BLaER1 (cell line): Measurements from ENCODE around the gene MYH14.

Experiments used
- H3K27ac ChIP-seq: shearing (Covaris generic); formaldehyde crosslinking; 2 replicates; pipeline ENCODE4 v1.8.1; 2022
- H3K27me3 ChIP-seq: shearing (Covaris generic); formaldehyde crosslinking; 2 replicates; pipeline ENCODE4 v1.8.1; 2022
- H3K36me3 ChIP-seq: shearing (Covaris generic); formaldehyde crosslinking; 2 replicates; pipeline ENCODE4 v1.8.1; 2022
- H3K4me1 ChIP-seq: shearing (Covaris generic); formaldehyde crosslinking; 2 replicates; pipeline ENCODE4 v1.8.1; 2022
- H3K4me2 ChIP-seq: shearing (Covaris generic); formaldehyde crosslinking; 2 replicates; pipeline ENCODE4 v1.8.1; 2022
- H3K4me3 ChIP-seq: shearing (Covaris generic); formaldehyde crosslinking; 2 replicates; pipeline ENCODE4 v1.8.1; 2022
- H3K9ac ChIP-seq: shearing (Covaris generic); formaldehyde crosslinking; 2 replicates; pipeline ENCODE4 v1.8.1; 2022
- H3K9me3 ChIP-seq: shearing (Covaris generic); formaldehyde crosslinking; 2 replicates; pipeline ENCODE4 v1.8.1; 2022
- H4K20me1 ChIP-seq: shearing (Covaris generic); formaldehyde crosslinking; 2 replicates; pipeline ENCODE4 v1.8.1; 2022
- Cebpa-rat ChIP-seq: shearing (Covaris generic); IDR thresholded peaks from 2 replicates; pipeline ENCODE4 v1.8.1; 2022

Gene MYH14

DNA sequence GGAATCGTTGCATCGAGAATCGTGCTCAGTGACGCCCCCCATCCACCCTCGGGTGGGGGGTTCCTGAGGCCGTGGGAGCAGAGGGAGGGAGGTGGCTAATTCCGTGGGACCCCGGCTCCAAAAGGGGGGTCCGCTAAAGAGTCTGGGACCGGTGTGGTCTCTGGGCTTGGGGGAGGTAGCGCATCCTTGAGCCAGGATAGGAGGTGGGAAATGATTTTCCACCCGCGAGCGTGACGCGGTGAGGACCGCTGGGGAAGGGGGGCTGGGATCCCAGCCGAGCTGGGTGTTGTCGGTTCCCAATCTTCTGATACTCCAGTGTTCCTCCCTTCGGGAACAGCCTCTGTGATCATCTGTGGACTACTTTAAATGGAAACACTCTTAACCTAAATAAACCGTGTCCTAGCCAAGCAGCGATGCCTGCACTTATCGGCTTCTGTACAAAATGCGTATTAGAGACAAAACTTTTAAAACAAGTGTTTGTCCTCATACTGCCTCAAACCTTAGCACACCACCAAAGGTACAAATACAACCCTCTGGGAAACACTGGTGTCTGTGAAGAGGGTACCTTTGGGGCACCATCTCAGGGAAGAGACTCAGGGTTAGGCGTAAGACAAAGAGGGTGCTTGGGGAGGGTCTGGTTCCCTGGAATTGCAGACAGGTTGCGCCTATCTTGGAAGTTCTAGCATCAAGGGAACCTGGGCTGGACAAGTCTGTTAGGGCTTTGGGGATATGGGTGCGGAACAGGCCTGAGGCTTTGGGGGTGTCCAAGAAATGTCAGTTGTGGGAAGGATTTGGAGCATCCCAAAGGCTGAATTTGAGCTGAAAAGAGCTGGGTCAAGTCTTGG is 109.8 kb downstream of the MYH14 start:
- peaks cover 24% of the 10 kb centered on the region; the same call in 1 of the 2 replicates for H4K20me1 ChIP-seq
- H3K4me2 ChIP-seq = no peak overlapping the region
- H3K36me3 ChIP-seq = no peaks in the 10 kb centered on the region
- no peak overlapping the region for H3K4me3 ChIP-seq
- H3K9ac ChIP-seq = no peak overlapping the region
- TF ChIP-seq Cebpa-rat = no peak
- no peaks in the 10 kb centered on the region for H3K4me1 ChIP-seq
- no peak overlapping the region for H3K27ac ChIP-seq
- H3K9me3 ChIP-seq = no peaks in the 10 kb centered on the region
- peaks cover 99% of the 10 kb centered on the region for H3K27me3 ChIP-seq

DNA sequence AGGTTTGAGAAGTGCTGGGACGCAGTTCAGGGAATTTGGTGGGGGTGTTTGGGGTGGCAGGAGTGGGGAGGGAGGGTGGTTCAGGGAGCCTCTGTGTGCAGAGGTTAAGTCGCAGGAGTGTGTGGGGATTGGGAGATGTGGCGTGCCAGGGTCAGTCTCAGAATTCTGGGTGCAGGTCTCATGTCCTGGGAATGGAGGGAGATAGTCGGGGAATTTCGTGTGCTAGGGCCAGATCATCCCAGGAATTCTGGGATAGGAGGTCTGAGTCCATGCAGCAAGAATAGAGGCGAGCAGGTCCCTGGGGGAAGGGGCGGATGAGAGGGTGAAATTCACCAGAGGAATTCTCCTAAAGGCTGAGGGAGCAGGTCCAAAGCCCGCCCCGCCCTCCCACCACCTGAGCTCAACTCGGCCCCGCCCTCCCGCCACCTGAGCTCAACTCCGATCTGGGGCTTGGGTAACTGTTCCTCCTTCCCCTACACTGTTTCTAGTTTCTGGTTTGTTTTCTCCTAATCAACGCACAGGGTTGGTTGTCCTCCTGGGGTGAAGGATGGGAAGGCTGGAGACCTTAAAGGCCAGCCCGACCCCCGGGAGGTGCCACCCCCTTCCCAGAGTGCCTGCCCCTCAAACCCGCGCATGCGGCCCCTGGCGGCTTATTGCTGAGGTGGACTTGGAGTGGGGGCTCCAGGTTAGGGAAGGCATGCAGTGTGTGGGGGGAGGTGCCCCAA is 110.6 kb downstream of the MYH14 start:
- Histone ChIP-seq H3K9ac (no peak overlapping the region), H3K4me2 (no peak overlapping the region), H3K27me3 (peaks cover 99% of the 10 kb centered on the region), H4K20me1 (peaks cover 24% of the 10 kb centered on the region; the same call in 1 of the 2 replicates), H3K4me1 (no peaks in the 10 kb centered on the region), H3K27ac (no peak overlapping the region), H3K36me3 (no peaks in the 10 kb centered on the region), H3K9me3 (no peaks in the 10 kb centered on the region), H3K4me3 (no peak overlapping the region)
- TF ChIP-seq Cebpa-rat = no peak

DNA sequence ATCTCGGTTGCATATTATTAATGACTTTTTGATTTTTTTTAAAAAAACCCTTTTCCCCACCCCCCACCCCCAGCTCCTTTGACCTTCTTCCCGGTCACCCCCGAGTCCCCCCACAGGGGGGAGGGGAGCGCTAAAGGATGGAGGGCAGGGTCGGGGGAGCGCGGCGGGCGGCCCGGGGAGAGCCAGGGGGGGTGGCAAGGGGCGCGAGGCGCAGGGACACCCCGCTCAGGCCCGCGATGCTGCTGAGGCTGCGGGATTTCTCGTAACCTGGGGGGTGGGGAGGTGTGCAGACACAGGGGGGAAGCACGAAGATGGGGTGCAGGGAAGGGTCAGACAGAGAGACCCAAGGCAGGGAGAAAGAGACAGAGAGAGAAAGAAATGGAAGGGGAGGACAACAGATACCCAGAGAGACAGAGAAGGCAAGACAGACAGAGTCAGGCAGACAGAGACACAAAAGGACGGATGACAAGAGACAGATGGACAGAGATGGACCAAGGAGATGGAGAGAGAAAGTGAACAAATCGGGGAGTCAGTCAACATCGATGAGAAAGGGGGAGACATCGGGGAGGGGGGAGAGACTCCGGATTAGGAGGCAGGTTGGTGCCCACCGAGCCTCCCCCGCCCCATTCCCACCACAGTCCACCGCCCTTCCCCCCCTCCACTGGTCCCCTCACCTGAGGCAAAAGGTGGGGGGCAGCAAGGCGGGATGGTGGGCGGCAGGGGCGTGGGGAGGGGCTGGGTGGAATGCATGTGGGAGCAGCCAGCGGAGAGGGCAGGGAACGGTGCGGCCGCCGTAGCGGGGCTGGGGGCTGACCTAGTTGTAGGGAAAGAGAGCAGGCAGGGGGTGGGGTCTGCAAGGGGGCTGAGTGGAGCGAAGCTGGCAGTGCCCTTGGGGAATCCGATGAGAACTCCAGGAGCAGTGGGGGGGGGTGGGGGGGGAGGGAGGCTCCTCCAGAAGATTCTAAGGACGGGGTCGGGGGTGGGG is 111.6 kb downstream of the MYH14 start:
- Histone ChIP-seq H3K4me3 (no peak overlapping the region), H3K4me1 (no peaks in the 10 kb centered on the region), H3K27me3 (peaks cover 98% of the 10 kb centered on the region), H4K20me1 (peaks cover 23% of the 10 kb centered on the region; the same call in 1 of the 2 replicates), H3K4me2 (no peak overlapping the region), H3K9ac (no peak overlapping the region), H3K27ac (no peak overlapping the region), H3K36me3 (no peaks in the 10 kb centered on the region), H3K9me3 (no peaks in the 10 kb centered on the region)
- no peak for TF ChIP-seq Cebpa-rat

DNA sequence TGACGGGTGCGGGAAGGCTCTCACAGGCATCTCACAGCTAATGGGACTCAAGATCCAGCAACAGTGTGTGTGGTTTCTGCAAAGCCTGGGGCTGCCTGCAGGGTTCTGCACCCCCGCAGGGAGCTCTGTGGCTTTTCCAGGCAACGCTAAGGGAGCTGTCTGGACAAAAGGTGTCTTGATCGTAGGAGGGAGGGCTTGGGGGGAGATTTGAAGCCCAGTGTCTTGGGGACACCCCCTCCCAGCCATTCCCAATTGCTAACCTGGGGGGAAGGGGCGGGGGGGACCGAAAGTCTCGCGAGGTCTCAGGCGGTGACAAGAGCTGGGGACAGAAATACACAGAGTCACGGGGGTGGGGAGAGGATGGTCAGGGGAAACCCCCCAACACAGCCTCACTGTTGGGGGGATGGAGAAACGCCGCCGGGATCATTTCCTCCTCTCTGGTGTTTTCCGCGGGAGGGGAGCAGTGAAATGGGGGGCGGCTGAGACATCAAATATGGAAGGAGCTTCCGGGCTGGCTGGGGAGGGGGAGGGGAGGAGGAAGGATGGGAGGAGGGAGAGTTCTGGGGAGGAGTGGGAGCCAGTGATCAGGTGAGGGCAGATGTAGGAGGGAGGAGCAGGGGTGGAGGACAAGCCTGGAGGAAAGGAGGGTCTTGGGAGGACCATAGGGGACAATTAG is 112.5 kb downstream of the MYH14 start:
- Histone ChIP-seq H3K4me2 (no peak overlapping the region), H3K9ac (no peak overlapping the region), H3K27ac (no peak overlapping the region)

DNA sequence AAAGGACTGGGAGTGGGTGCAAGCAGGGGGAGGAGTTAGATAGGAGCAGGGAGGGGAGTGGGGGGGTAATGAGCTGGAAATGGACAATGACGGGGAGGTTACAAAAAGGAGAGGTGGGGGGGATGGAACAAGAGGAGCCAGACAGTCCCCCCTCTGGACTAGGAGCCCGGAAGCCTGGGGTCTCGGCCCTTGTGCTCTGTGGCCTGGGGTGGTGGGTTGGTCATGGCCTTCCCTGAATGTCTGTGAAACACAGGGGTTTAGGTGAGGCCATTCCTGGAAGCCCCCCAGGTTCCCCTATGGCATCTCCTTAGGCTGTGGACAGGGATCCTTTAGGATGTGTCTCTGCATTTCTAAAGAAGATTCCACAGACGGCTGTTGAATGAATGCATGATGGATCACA is 113.7 kb downstream of the MYH14 start:
- no peak for TF ChIP-seq Cebpa-rat
- Histone ChIP-seq H3K4me2 (no peak overlapping the region), H3K4me1 (no peaks in the 10 kb centered on the region)

More for the DNA sequence above, 112.5 kb downstream of the MYH14 start:
- peaks cover 89% of the 10 kb centered on the region for H3K27me3 ChIP-seq
- no peak for TF ChIP-seq Cebpa-rat
- H3K4me1 ChIP-seq = no peaks in the 10 kb centered on the region
- H3K9me3 ChIP-seq = no peaks in the 10 kb centered on the region
- H3K36me3 ChIP-seq = no peaks in the 10 kb centered on the region
- H3K4me3 ChIP-seq = no peak overlapping the region
- H4K20me1 ChIP-seq = peaks cover 14% of the 10 kb centered on the region; the same call in 1 of the 2 replicates

DNA sequence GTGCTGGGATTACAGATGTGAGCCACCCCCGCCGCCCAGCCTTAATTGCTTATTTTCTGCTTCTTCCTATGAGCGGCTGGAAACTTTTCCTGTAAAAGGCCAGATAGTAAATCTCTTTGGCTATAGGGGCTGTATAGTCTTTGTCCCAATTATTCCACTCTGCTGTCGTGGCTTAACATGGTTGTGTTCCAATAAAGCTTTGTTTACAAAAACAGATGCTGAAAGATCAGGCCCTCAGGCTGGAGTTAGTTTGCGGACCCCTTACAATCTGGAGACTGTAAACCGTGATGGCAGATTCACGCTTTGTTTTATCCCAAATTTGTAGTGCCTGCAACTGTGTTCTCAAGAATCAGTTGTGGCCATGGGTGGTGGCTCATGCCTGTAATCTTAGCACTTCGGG is 115.0 kb downstream of the MYH14 start:
- Histone ChIP-seq H4K20me1 (peaks cover 1% of the 10 kb centered on the region; the same call in 1 of the 2 replicates), H3K9me3 (no peaks in the 10 kb centered on the region), H3K4me1 (no peaks in the 10 kb centered on the region), H3K27ac (no peak overlapping the region), H3K27me3 (peaks cover 64% of the 10 kb centered on the region), H3K36me3 (no peaks in the 10 kb centered on the region), H3K4me3 (no peak overlapping the region), H3K4me2 (no peak overlapping the region), H3K9ac (no peak overlapping the region)
- no peak for TF ChIP-seq Cebpa-rat

More for the DNA sequence above, 113.7 kb downstream of the MYH14 start:
- Histone ChIP-seq H3K4me3 (no peak overlapping the region), H3K36me3 (no peaks in the 10 kb centered on the region), H3K9ac (no peak overlapping the region), H4K20me1 (peaks cover 8% of the 10 kb centered on the region; the same call in 1 of the 2 replicates), H3K27me3 (peaks cover 77% of the 10 kb centered on the region), H3K27ac (no peak overlapping the region), H3K9me3 (no peaks in the 10 kb centered on the region)

DNA sequence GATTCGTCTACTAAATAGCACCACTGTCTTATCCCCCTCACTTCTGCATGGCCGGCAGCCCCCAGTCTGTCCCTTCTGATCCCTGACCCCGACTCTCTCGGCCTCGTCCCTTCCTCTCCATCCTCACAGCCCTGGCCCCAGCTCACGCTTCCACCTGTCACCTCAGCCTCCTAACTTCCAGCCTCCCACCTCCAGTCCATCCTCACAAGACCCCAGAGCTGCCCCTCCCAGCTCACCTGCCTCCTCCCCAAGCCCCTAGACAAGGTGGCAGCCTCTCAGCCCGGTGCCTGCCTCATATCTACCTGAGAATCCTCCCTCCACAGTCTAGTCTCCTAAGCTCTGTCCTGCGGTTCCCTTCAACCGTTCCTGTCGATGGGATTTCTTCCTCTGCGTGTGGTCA is 115.7 kb downstream of the MYH14 start:
- peaks cover 60% of the 10 kb centered on the region for H3K27me3 ChIP-seq

DNA sequence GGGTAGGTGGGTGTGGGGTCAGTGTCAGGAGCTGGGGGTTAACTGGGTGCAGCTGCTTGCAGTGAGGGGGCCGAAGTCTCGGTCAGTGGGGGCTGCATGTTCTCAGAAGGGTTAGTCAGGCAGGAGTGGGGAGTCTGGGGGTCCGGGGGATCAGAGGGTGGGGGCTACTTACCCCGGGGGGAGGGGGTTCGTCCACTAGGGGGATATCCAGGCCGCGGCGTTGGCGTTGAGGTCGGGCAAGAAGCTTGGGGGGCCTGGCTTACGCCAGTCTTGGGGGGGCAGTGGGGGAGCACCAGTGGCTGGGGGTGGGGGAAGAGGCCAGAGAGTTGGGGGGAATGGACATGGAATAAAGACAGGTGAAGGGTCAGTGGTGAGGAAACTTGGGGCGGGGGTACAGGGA is 116.6 kb downstream of the MYH14 start:
- Histone ChIP-seq H3K9me3 (no peaks in the 10 kb centered on the region), H4K20me1 (no peaks in the 10 kb centered on the region), H3K27me3 (peaks cover 60% of the 10 kb centered on the region), H3K4me3 (no peak overlapping the region), H3K4me2 (no peak overlapping the region), H3K9ac (no peak overlapping the region), H3K4me1 (peaks cover under 1% of the 10 kb centered on the region), H3K36me3 (no peaks in the 10 kb centered on the region), H3K27ac (no peak overlapping the region)
- TF ChIP-seq Cebpa-rat = no peak

More for the DNA sequence above, 115.7 kb downstream of the MYH14 start:
- H3K9ac ChIP-seq = no peak overlapping the region
- no peaks in the 10 kb centered on the region for H3K9me3 ChIP-seq
- no peaks in the 10 kb centered on the region; the same call in 1 of the 2 replicates for H4K20me1 ChIP-seq
- no peaks in the 10 kb centered on the region for H3K36me3 ChIP-seq
- H3K27ac ChIP-seq = no peak overlapping the region
- H3K4me3 ChIP-seq = no peak overlapping the region
- no peak for TF ChIP-seq Cebpa-rat
- H3K4me1 ChIP-seq = no peaks in the 10 kb centered on the region
- H3K4me2 ChIP-seq = no peak overlapping the region

DNA sequence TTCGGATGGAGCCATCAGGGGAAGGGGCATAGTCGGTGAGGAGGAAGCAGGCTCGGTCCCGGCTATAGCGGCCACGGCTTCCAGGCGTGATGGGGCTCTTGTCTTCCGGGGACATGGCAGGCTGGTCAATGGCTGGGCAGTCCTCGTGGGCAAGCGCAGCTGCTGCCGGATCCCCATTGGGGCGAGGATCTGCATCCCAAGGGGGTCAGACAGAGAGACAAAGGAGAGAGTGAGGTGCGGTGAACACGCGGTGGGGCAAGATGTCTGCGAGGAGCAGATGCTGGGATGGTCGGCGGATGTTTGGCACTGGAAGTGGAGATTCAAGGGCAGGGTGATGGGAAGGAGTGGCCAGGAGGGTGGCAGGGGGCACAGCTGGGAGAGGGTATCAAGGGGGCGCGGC is 117.2 kb downstream of the MYH14 start:
- no peak for TF ChIP-seq Cebpa-rat

More for the DNA sequence above, 117.2 kb downstream of the MYH14 start:
- H3K9ac ChIP-seq = no peak overlapping the region
- H3K36me3 ChIP-seq = no peaks in the 10 kb centered on the region
- H3K27me3 ChIP-seq = peaks cover 58% of the 10 kb centered on the region
- no peak overlapping the region for H3K4me3 ChIP-seq
- no peaks in the 10 kb centered on the region for H4K20me1 ChIP-seq
- peaks cover 5% of the 10 kb centered on the region for H3K4me1 ChIP-seq
- no peaks in the 10 kb centered on the region for H3K9me3 ChIP-seq
- H3K4me2 ChIP-seq = no peak overlapping the region
- H3K27ac ChIP-seq = no peak overlapping the region
